ENCODE results near the gene OR4Q2.
"Not testable (repeated sequence)": the region's sequence is repeated elsewhere in the genome, so short reads cannot be mapped to it uniquely, and the experiment has no call there.

The OR4Q2 gene

DNA sequence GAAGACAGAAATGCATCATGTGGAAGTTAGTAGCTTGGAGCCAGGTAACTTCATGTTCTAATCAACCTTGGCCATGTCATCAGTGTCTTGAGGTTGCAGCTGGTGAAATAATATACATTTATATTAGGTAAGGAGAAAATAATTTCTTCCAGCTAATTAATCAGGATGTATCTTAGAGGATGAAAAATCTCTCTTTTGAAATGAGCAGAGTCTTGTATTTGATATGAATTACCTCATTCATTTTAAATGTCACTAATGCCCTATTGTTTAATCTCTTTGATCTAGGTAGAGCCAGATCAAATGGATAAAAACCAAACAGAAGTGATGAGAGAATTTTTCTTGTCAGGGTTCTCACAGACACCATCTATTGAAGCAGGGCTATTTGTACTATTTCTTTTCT lies at the start of gene OR4Q2:
Gene OR4Q2 (plus strand): TSS at position 301 of the 400 bp plus-strand sequence.
- DNase-seq: no peak

GRCh38 chr14:19969735-19970134 lies 32.2 kb upstream of the OR4Q2 start:
- not testable (repeated sequence) for DNase-seq

DNA sequence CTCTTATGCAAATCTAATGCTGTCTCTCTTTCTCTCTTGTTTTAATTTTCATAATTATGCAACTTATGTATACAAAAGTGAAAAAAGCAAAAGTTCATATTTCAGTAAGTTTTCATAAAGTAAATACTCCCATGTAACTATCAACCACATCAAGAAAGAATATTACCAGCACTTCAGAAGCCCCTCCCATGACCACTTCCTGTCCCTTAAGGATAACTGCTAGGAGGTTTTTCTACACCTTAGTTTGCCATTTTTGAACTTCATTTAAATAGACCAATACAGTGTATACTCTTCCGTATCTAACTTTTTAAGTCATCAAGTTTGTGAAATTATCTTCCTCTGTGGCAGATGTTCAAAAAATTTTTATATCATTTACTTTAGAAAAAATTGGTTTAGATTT lies 27.1 kb upstream of the OR4Q2 start:
- no peak for DNase-seq

DNA sequence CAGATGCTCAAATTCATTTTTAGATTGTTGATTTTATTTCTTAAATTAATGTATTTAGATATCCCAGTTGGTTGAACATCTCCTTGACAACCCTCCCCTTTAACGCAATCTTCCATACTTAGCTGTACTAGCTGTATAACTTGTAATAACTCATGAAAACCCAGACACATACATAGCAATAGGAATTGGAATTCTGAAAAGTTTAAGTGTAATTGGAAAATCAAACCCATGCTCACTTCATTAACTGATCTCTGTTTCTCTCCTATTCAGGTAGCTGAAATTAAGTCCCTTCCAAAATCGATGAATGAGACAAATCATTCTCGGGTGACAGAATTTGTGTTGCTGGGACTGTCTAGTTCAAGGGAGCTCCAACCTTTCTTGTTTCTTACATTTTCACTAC lies 26.7 kb upstream of the OR4Q2 start, which contains the start of gene OR4K15:
Gene OR4K15 (plus strand): TSS at position 301 of the 400 bp plus-strand sequence. CDS start 0 bp downstream, at position 301.
- no peak for DNase-seq

DNA sequence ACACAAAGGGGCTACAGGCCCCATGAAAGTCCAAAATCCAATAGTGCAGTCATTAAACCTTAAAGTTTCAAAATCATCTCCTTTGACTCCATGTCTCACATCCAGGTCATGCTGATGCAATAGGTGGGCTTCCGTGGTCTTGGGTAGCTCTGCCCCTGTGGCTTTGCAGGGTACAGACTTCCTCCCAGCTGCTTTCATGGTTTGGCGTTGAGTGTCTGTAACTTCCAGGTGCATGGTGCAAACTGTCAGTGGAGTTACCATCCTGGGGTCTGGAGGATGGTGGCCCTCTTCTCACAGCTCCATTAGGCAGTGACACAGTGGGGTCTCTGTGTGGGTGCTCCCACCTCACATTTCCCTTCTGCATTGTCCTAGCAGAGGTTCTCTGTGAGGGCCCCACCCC lies 8.5 kb upstream of the OR4Q2 start:
- no peak for DNase-seq

DNA sequence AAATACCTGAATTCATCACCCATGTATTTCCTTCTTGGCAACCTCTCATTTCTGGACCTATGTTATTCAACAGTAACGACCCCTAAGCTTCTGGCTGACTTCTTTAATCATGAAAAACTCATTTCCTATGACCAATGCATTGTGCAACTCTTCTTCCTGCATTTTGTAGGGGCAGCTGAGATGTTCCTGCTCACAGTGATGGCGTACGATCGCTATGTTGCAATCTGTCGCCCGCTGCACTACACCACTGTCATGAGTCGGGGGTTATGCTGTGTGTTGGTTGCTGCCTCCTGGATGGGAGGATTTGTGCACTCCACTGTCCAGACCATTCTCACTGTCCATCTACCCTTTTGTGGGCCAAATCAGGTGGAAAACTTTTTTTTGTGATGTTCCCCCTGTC lies 356 bp downstream of the OR4Q2 start:
- no peak for DNase-seq

DNA sequence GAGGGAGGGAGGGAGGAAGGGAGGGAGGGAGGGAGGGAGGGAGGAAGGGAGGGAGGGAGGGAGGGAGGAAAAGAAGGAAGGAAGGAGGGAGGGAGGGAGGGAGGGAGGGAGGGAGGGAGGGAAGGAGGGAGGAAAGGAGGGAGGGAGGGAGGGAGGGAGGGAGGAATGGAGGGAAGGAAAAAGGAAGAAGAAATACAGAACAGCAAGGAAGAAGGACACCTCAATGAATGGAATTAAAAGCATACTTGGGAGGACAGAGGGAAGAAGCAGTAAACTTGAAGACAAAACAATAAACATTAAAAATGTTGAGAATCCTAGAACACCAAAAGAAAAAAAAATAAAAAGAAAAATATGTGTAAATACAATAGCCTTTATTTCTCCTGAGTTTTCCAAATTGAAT lies 6.2 kb downstream of the OR4Q2 start:
- DNase-seq: no peak

- no peak for DNase-seq
Measured at GRCh38 chr14:20019257-20019865, 17.4 kb downstream of the OR4Q2 start, which contains the start of gene OR4K14. Gene OR4K14 (minus strand): TSS chr14:20019307. CDS start chr14:20015193, 4,114 bp downstream.

DNA sequence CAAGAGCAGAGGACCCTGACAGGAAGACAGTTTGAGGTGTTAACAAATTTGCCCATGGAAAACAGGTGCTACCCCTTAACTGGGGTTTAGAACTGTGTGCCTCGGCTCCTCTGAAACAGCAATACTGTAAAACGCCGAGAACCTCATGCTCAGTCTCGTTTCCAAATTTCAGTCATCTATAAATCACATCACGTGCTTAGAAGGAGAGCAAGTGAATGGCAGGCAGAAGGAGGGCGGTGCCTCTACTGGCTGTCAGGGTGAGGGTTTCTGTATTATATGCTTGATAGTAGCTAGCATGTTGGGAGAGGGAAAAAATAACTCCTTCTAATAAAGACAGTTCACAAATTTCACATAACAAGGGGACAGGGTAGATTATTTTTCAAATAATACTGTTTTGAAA lies 29.1 kb downstream of the OR4Q2 start:
- no peak for DNase-seq

- no peak for DNase-seq
Measured at GRCh38 chr14:20035449-20035848, 33.5 kb downstream of the OR4Q2 start.

DNA sequence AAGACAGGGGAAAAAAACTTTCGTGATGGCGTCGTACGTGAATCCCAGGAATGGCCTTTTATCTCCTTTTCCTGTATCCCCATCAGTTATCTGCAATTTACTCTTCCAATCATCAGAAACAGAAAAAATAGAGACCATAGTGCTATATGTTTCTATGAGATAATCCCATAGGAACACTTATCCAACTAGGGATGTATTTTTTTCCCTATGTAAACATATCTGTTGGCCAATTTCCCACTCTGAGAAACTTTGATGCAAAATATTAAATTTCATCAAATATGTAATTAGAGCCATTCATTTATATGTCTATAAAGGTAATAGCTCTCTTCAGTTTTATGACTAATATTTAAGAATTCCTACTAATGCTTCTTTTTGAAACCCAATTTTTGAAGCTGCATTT lies 34.0 kb downstream of the OR4Q2 start, which contains the start of gene OR4K13:
Gene OR4K13 (minus strand): TSS at position 101 of the 400 bp plus-strand sequence. CDS start 1,280 bp downstream, outside the sequence.
- DNase-seq: no peak

DNA sequence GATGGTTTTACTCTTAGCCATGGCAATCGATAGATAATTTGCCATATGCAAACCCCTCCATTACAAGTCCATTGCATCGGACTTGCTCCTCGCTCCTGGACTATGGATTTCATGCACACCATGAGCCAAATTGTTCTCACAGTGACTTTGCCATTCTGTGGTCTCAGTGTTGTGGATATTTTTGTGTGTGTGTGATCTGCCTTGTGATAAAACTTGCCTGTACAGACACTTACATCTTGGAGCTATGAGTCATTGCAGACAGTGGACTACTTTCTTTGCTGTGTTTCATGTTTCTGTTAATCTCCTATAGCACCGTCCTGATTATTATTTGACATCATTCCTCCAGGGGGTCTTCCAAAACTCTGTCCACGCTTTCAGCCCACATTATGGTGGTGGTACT lies 42.3 kb downstream of the OR4Q2 start:
- no peak for DNase-seq

GRCh38 chr14:20048202-20048601 lies 46.2 kb downstream of the OR4Q2 start:
- no peak for DNase-seq

Data from NCI-H1092 treated with DMSO at 0.1 percent for 48 hours (cell line).